ENCODE measurements around the gene HMGN1. TPM values are rescaled to one million over a fixed set of nuclear protein-coding genes. Genes with fewer than 3 reads are reported as not detected.

HMGN1 gene
- total RNA-seq, 2 experiments from 2014 or later, result 264 to 492 TPM

DNA sequence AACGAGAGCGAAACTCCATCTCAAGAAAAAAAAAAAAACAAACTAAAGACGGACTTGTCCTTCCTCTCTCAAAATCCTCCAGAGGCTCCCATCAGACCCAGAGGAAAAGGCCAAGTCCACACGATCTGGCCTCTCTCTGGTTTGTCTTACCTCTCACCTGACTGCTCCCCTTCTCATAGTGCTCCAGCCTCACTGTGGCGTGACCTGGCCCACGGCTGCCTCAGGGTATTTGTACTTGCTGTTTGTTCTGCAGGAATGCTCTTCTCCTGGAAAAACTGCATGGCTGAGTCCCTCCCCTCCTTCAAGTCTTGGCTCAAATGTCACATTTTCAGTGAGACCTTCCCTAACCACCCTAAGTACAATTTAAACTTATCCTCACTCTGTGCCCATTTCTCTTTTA, 27.5 kb downstream of the HMGN1 start:
- Histone ChIP-seq H3K9me2 (ENCODE audit: insufficient read depth, low read length) (no peaks in the 10 kb centered on the region), H3K9me3 (ENCODE audit: low read length) (peaks cover 3% of the 10 kb centered on the region; the same call in 1 of the 2 replicates), H3K27ac (ENCODE audit: low read depth, low read length, poor library complexity, severe bottlenecking) (no peak overlapping the region), H3K4me2 (ENCODE audit: low read length) (no peak overlapping the region), H3K4me1 (ENCODE audit: insufficient read depth, low read length, poor library complexity, severe bottlenecking) (peaks cover 68% of the 10 kb centered on the region), H4K20me1 (ENCODE audit: insufficient read depth, low read length) (no peaks in the 10 kb centered on the region), H3K79me2 (ENCODE audit: insufficient read depth, low read depth, low read length) (no peaks in the 10 kb centered on the region), H3K4me3 (ENCODE audit: low read depth, low read length, poor library complexity, severe bottlenecking) (no peak overlapping the region), H2AFZ (ENCODE audit: low read length) (peak overlapping the region; percentile 27; the same call in 1 of the 2 replicates), H3K36me3 (ENCODE audit: insufficient read depth, low read length) (no peaks in the 10 kb centered on the region)
- ChIA-PET POLR2A (interaction anchor here (0.7 kb wide), 1 partner anchor 41 kb away, joined by 5 read pairs; no protein-coding TSS in a partner anchor), CTCF (ENCODE audit: unreplicated experiment) (no interaction called here)
- no peak for DNase-seq (ENCODE audit: low spot score)
- no TSS peak for BruUV-seq (replicated peaks)
- TF ChIP-seq EZH2phosphoT487 (IDR thresholded peaks at IDR 0.05; ENCODE audit: borderline replicate concordance, low read depth, low read length), result no peak
- no peak for TF ChIP-seq CTCF (conservative IDR thresholded peaks at IDR 0.05; ENCODE audit: low read length)
- intact Hi-C loops (cut with micrococcal nuclease; ENCODE audit: unreplicated experiment), result no loop called here

DNA sequence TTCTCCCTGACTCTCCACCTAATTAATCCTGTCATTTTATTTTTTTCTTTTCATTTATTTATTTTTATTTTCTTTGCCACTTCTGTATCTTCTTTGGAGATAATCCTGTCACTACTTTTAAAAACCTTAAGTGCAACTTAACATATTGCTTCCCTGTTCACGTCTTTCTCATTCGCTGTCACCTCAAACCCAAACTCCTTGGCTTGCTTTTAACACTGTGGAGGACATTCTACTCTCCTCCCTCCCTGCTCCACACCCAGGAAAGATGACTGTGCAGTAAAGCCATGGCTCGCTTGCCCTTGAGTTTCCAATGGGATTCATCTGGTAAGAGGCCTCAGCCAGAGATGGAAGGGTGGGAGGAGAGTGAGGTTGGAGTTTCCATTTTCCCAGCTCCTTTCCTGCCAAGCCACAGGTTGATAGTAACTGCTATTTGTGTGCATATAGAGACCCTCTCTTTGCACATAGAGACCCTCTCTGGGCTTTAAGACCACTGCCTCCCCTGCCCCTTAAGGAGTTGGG, 29.0 kb downstream of the HMGN1 start:
- Histone ChIP-seq H3K9me2 (ENCODE audit: insufficient read depth, low read length) (no peaks in the 10 kb centered on the region), H3K4me3 (ENCODE audit: low read depth, low read length, poor library complexity, severe bottlenecking) (no peak overlapping the region), H4K20me1 (ENCODE audit: insufficient read depth, low read length) (no peaks in the 10 kb centered on the region), H3K79me2 (ENCODE audit: insufficient read depth, low read depth, low read length) (peaks cover 3% of the 10 kb centered on the region; the same call in 1 of the 2 replicates), H3K4me2 (ENCODE audit: low read length) (peak overlapping the region; percentile 34; the same call in 1 of the 2 replicates), H2AFZ (ENCODE audit: low read length) (peak overlapping the region; percentile 75; the same call in 1 of the 2 replicates), H3K9me3 (ENCODE audit: low read length) (no peaks in the 10 kb centered on the region), H3K36me3 (ENCODE audit: insufficient read depth, low read length) (no peaks in the 10 kb centered on the region), H3K4me1 (ENCODE audit: insufficient read depth, low read length, poor library complexity, severe bottlenecking) (peaks cover 82% of the 10 kb centered on the region), H3K27ac (ENCODE audit: low read depth, low read length, poor library complexity, severe bottlenecking) (no peak overlapping the region)
- no peak for DNase-seq (ENCODE audit: low spot score)
- no TSS peak for BruUV-seq (replicated peaks)
- TF ChIP-seq CTCF (conservative IDR thresholded peaks at IDR 0.05; ENCODE audit: low read length) (no peak), EZH2phosphoT487 (IDR thresholded peaks at IDR 0.05; ENCODE audit: borderline replicate concordance, low read depth, low read length) (no peak)
- POLR2A ChIA-PET, result interaction anchor here (1.0 kb wide), 1 partner anchor 26 kb away, joined by 5 read pairs; no protein-coding TSS in a partner anchor
- CTCF ChIA-PET (ENCODE audit: unreplicated experiment), result interaction anchor here (0.6 to 1.1 kb wide), 2 partner anchors 125 to 1998 kb away, joined by 3 read pairs; no protein-coding TSS in a partner anchor
- intact Hi-C loops (cut with micrococcal nuclease; ENCODE audit: unreplicated experiment), result no loop called here

DNA sequence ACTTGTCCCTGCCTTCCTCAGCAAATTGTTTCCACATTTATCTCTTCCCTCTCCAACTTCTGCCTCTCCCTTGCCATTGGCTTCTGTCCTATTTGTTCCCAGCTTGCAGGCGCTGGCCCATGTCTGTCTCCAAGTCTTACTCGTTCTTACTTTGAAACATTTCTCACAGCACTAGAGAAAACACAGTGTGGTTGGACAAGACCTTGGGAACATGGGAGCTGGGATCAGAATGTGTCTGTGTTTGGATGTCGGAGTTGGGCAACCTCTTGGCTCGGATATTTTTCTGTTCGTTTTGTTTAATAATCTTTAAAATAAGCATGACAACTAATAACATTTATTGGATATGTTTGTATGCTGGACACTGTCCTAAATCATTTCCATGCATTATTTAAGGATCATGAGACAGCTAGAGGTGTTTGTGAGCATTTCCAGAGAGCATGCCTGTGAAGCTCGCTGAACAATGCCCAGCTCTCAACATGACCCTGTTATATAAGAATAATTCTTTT, 29.6 kb downstream of the HMGN1 start:
- DNase-seq (ENCODE audit: low spot score), result no peak
- Histone ChIP-seq H2AFZ (ENCODE audit: low read length) (peak overlapping the region; percentile 75; the same call in 1 of the 2 replicates), H3K4me1 (ENCODE audit: insufficient read depth, low read length, poor library complexity, severe bottlenecking) (peaks cover 81% of the 10 kb centered on the region), H3K9me3 (ENCODE audit: low read length) (no peaks in the 10 kb centered on the region), H3K4me3 (ENCODE audit: low read depth, low read length, poor library complexity, severe bottlenecking) (peak overlapping the region; percentile 26), H3K4me2 (ENCODE audit: low read length) (peak overlapping the region; percentile 57), H3K27ac (ENCODE audit: low read depth, low read length, poor library complexity, severe bottlenecking) (peak overlapping the region; percentile 90), H3K36me3 (ENCODE audit: insufficient read depth, low read length) (no peaks in the 10 kb centered on the region), H3K79me2 (ENCODE audit: insufficient read depth, low read depth, low read length) (peaks cover 8% of the 10 kb centered on the region; the same call in 1 of the 2 replicates), H3K9me2 (ENCODE audit: insufficient read depth, low read length) (no peaks in the 10 kb centered on the region), H4K20me1 (ENCODE audit: insufficient read depth, low read length) (no peaks in the 10 kb centered on the region)
- BruUV-seq (replicated peaks), result no TSS peak
- ChIA-PET CTCF (ENCODE audit: unreplicated experiment) (interaction anchor here (0.6 to 1.1 kb wide), 2 partner anchors 126 to 1997 kb away, joined by 3 read pairs; no protein-coding TSS in a partner anchor), POLR2A (interaction anchor here (1.0 kb wide), 1 partner anchor 27 kb away, joined by 5 read pairs; no protein-coding TSS in a partner anchor)
- TF ChIP-seq EZH2phosphoT487 (IDR thresholded peaks at IDR 0.05; ENCODE audit: borderline replicate concordance, low read depth, low read length), result no peak
- TF ChIP-seq CTCF (conservative IDR thresholded peaks at IDR 0.05; ENCODE audit: low read length), result no peak
- intact Hi-C loops (cut with micrococcal nuclease; ENCODE audit: unreplicated experiment), result no loop called here

Data from OCI-LY7 (cell line).